Neural crest cell (in vitro differentiated cells): ENCODE measurements around the gene B3GNT5. TPM values are rescaled to one million over a fixed set of nuclear protein-coding genes. Genes with fewer than 3 reads are reported as not detected.
A peak's percentile ranks its signal among the peaks of the same experiment; 100 is the strongest.

Experiments used
- DNase-seq: peaks from one replicate; pipeline ENCODE4 v3.0.0; 2021; ENCODE audit warnings: low read depth, mixed read lengths, low spot score
- H3K27ac Mint-ChIP-seq: one replicate; pipeline ENCODE4 v1.8.0; 2021; ENCODE audit warnings: mild to moderate bottlenecking, mixed read lengths; ENCODE audit not compliant: unreplicated experiment
- H3K27me3 Mint-ChIP-seq: 2 replicates; pipeline ENCODE4 v1.8.0; 2021; ENCODE audit warnings: low read depth, mild to moderate bottlenecking, mixed read lengths
- H3K36me3 Mint-ChIP-seq: 2 replicates; pipeline ENCODE4 v1.8.0; 2021; ENCODE audit warnings: low read depth, mild to moderate bottlenecking, mixed read lengths
- H3K4me1 Mint-ChIP-seq: 2 replicates; pipeline ENCODE4 v1.8.0; 2021; ENCODE audit warnings: mixed read lengths
- H3K4me3 Mint-ChIP-seq: one replicate; pipeline ENCODE4 v1.8.0; 2021; ENCODE audit warnings: mild to moderate bottlenecking, mixed read lengths
- H3K9me3 Mint-ChIP-seq: 2 replicates; pipeline ENCODE4 v1.8.0; 2021; ENCODE audit warnings: mixed read lengths
- CTCF ChIP-seq: fragments of 200-600 bp; sonication (generic); conservative IDR thresholded peaks from 2 replicates; pipeline ENCODE4 v1.5.0; 2021; ENCODE audit warnings: antibody characterized with exemption, mild to moderate bottlenecking
- total RNA-seq: library from RNA; stranded (reverse); gene quantifications from 2 replicates; pipeline ENCODE4 v1.2.1, GENCODE V29; 2021

B3GNT5 gene
- total RNA-seq, 1 donor from 2014 or later, result 39.4 TPM

DNA sequence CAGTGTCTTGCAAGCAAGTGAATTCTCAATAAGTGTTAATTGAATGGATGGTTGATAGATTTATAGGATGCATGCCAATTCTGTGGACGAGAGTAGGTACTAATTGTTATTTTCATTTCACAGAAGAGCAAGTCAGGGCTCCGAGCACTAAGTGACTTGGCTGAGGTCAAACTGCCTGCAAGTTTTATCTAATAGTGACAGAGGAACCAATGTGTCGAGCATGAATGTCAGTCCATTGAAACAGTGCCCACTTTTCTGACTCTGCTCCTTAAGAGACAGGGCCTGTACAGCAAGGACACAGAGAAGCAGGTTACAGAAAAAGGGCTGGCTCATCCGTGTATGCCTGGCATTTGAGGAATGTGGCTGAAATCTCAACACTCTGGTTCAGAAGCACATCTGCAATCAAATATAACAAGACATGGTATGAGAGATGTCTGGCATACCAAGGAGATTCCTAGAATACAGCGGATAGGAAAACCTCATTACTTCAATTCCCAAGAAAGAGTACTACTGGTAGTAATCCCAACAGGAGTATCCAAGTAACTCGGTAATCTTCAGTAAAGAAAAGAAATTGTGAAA is 6.0 kb upstream of the B3GNT5 start:
- H3K27me3 Mint-ChIP-seq, result no peaks in the 10 kb centered on the region
- H3K4me1 Mint-ChIP-seq, result peaks cover 11% of the 10 kb centered on the region
- DNase-seq, result no peak
- H3K27ac Mint-ChIP-seq, result no peak overlapping the region
- H3K4me3 Mint-ChIP-seq, result no peak overlapping the region
- peaks cover 4% of the 10 kb centered on the region for H3K36me3 Mint-ChIP-seq
- H3K9me3 Mint-ChIP-seq, result peaks cover 3% of the 10 kb centered on the region
- TF ChIP-seq CTCF, result no peak

GRCh38 chr3:183249006-183249718 is 3.9 kb upstream of the B3GNT5 start:
- peak overlapping the region; percentile 56 for H3K4me3 Mint-ChIP-seq
- DNase-seq, result no peak
- peaks cover 16% of the 10 kb centered on the region for H3K4me1 Mint-ChIP-seq

DNA sequence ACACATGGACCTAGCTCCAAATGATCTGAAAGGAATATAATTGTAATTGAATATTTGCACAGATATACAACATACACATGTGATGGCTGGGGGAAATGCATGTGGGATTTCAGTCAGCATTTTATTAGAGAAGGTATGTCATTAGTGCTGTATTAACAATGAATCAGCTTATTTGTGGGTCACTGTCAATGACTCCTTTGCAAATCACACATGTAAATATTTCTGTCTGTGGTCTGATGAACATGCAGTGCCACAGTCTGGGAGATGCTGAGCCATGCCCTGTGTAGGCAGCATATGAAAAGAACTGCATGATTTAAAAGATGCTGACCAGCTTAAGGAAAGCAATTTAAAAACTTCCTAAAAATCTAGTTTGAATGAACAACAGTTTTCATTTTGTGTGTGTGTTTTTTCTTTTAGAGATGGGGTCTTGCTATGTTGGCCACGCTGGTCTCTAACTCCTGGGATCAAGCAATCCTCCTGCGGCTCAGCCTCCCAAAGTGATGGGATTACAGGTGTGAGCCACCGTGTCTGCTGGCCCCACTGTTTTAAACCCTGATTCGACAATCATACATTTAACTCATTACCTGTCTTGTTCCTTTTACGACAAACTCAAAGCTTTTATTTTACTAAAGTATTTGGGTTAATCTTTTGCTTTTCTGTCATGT is 803 bp upstream of the B3GNT5 start:
- Mint-ChIP-seq H3K4me3 (no peak overlapping the region), H3K36me3 (peaks cover 1% of the 10 kb centered on the region), H3K9me3 (no peaks in the 10 kb centered on the region), H3K4me1 (peaks cover 40% of the 10 kb centered on the region), H3K27me3 (no peaks in the 10 kb centered on the region), H3K27ac (no peak overlapping the region)
- TF ChIP-seq CTCF, result no peak
- no peak for DNase-seq

More at GRCh38 chr3:183249006-183249718, 3.9 kb upstream of the B3GNT5 start:
- H3K27ac Mint-ChIP-seq, result no peak overlapping the region
- H3K36me3 Mint-ChIP-seq, result no peaks in the 10 kb centered on the region
- H3K9me3 Mint-ChIP-seq, result no peaks in the 10 kb centered on the region
- no peak for TF ChIP-seq CTCF
- H3K27me3 Mint-ChIP-seq, result no peaks in the 10 kb centered on the region

DNA sequence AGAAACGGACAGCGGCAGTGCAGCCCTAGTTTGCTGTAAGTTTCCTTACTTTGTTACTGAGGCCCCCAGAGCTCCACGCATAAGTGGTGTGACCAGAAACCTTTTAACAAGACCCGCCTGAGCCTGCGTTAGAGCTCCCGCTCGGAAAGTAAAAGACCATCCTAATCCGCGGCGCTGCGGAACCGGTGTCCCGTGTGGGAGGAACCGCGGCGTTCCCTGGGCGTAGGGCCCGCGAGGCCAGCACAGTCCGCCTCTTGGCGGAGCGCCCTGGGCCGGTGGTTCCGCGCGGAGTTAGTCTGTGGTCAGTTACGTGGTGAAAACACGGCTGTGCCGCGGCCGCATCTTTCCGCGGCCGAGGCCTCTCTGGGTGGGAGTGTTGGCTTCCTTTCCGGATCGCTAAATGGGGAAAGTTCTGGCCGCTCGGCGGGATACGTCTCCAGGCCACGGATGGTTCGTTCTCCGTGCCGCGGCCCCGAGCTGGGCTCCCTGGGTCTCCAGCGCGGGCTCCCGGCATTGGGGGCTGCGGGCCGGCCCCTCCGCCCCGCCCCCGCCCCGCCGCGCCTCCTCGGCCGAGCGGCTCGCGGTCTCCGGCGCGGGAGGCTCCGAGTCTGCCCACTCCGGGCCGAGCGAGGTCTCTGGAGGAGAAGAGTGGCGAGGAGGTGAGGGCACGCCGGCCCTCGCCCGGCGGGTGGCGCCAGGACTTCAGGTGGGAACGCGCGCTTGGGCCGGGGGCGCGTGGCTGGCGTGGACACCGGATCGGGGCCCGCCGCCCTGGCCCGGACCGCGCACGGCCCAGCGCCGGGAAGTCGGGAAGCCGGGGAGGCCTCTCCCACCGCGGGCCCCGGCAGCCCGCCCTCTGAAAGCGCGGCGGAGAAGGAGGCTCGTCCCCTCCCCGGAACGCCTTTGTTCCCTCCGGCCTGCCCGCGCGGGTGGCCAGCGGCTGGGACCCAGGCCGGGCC is 754 bp downstream of the B3GNT5 start:
- Mint-ChIP-seq H3K27ac (peak overlapping the region; percentile 63), H3K9me3 (no peaks in the 10 kb centered on the region), H3K36me3 (peaks cover 5% of the 10 kb centered on the region), H3K4me3 (peak overlapping the region; percentile 90), H3K4me1 (peaks cover 52% of the 10 kb centered on the region), H3K27me3 (no peaks in the 10 kb centered on the region)
- TF ChIP-seq CTCF, result no peak
- DNase-seq, result peak; percentile 43
